ENCODE data around the gene CFAP92. TPM values are rescaled to one million over a fixed set of nuclear protein-coding genes. Genes with fewer than 3 reads are reported as not detected.

The CFAP92 gene
- total and polyA plus RNA-seq, 10 donors = 0.29 to 3.1 (median 1.3) TPM

- TF ChIP-seq POLR2A (IDR thresholded peaks at IDR 0.05) = no peak
- no peak for TF ChIP-seq CTCF (IDR thresholded peaks at IDR 0.05 in 8 of 11, conservative IDR thresholded peaks at IDR 0.05 in 3 of 11)
- TF ChIP-seq POLR2AphosphoS5 (IDR thresholded peaks at IDR 0.05) = no peak
- Histone ChIP-seq H3K27ac (no peak overlapping the region), H3K4me3 (no peak overlapping the region), H3K9me3 (no peaks in the 10 kb centered on the region), H3K4me1 (no peaks in the 10 kb centered on the region), H3K36me3 (peaks cover 16 to 99% (median 77%) of the 10 kb centered on the region in 6 donors), H3K27me3 (replicated peaks in 1 of 7) (no peaks in the 10 kb centered on the region)
- no peak for DNase-seq
- 84 to 95% (median 90%) methylated on average over 10 to 11 of the region's 11 CpGs for WGBS, 5 donors
- intact Hi-C loops (cut with DNase I; ENCODE audit: low total_unique reads) = no loop called here
Observed at GRCh38 chr3:128895843-128896697, 97.8 kb downstream of the CFAP92 start.

- H3K4me1 ChIP-seq = peaks cover 0 to 9% (median 0%) of the 10 kb centered on the region in 6 donors
- 92 to 96% (median 95%) methylated on average over 7 of the region's 7 CpGs for WGBS, 5 donors
Observed at GRCh38 chr3:128889139-128889894, 104.6 kb downstream of the CFAP92 start.

GRCh38 chr3:128884992-128885391 lies 108.9 kb downstream of the CFAP92 start:
- no peak for TF ChIP-seq CTCF (IDR thresholded peaks at IDR 0.05 in 8 of 11, conservative IDR thresholded peaks at IDR 0.05 in 3 of 11)
- no peak for TF ChIP-seq POLR2AphosphoS5 (IDR thresholded peaks at IDR 0.05)
- TF ChIP-seq POLR2A (IDR thresholded peaks at IDR 0.05) = no peak
- WGBS, 5 donors = 88 to 100% (median 92%) methylated on average over 1 of the region's 1 CpG
- peak; percentile 27 for DNase-seq
- Histone ChIP-seq H3K4me3 (no peak overlapping the region), H3K4me1 (peaks cover 17 to 52% (median 29%) of the 10 kb centered on the region in 6 donors), H3K27me3 (replicated peaks in 1 of 7) (no peaks in the 10 kb centered on the region), H3K36me3 (peaks cover 0 to 90% (median 29%) of the 10 kb centered on the region in 6 donors), H3K27ac (no peak overlapping the region), H3K9me3 (no peaks in the 10 kb centered on the region)
- intact Hi-C loops (cut with DNase I; ENCODE audit: low total_unique reads) = no loop called here

More at GRCh38 chr3:128889139-128889894, 104.6 kb downstream of the CFAP92 start:
- H3K4me3 ChIP-seq = no peak overlapping the region
- intact Hi-C loops (cut with DNase I; ENCODE audit: low total_unique reads) = no loop called here
- H3K9me3 ChIP-seq = no peaks in the 10 kb centered on the region
- peak; percentile 23 for DNase-seq
- H3K27ac ChIP-seq = no peak overlapping the region
- H3K36me3 ChIP-seq = peaks cover 5 to 94% (median 36%) of the 10 kb centered on the region in 6 donors
- TF ChIP-seq POLR2A (IDR thresholded peaks at IDR 0.05) (no peak), POLR2AphosphoS5 (IDR thresholded peaks at IDR 0.05) (no peak), CTCF (IDR thresholded peaks at IDR 0.05 in 8 of 11, conservative IDR thresholded peaks at IDR 0.05 in 3 of 11) (no peak)
- no peaks in the 10 kb centered on the region for H3K27me3 ChIP-seq (replicated peaks in 1 of 7)

GRCh38 chr3:128882719-128883118 lies 111.2 kb downstream of the CFAP92 start:
- Histone ChIP-seq H3K4me1 (peaks cover 25 to 69% (median 49%) of the 10 kb centered on the region in 6 donors), H3K36me3 (peaks cover 0 to 68% (median 24%) of the 10 kb centered on the region in 6 donors), H3K27ac (no peak overlapping the region), H3K9me3 (no peaks in the 10 kb centered on the region), H3K4me3 (no peak overlapping the region), H3K27me3 (replicated peaks in 1 of 7) (no peaks in the 10 kb centered on the region)
- DNase-seq = peak; percentile 6
- intact Hi-C loops (cut with DNase I; ENCODE audit: low total_unique reads) = no loop called here
- WGBS, 5 donors = 86 to 96% (median 87%) methylated on average over 1 of the region's 1 CpG
- TF ChIP-seq CTCF (IDR thresholded peaks at IDR 0.05 in 8 of 11, conservative IDR thresholded peaks at IDR 0.05 in 3 of 11) (no peak), POLR2A (IDR thresholded peaks at IDR 0.05) (no peak), POLR2AphosphoS5 (IDR thresholded peaks at IDR 0.05) (no peak)

Data from spleen (tissue), 11 donors.